ENCODE results near the gene MCF2L2.

MCF2L2 gene

GRCh38 chr3:183396662-183397391, 31.6 kb downstream of the MCF2L2 start:
- H3K4me1 ChIP-seq (ENCODE audit: control insufficient read depth in 2 of 2, insufficient read depth in 2 of 2, low read length in 2 of 2) = no peaks in the 10 kb centered on the region
- no peak overlapping the region for H3K9ac ChIP-seq (ENCODE audit: low read depth in 1 of 2, low read length in 2 of 2)
- H3K9me3 ChIP-seq (ENCODE audit: control insufficient read depth in 2 of 2, low read length in 2 of 2) = no peaks in the 10 kb centered on the region
- H3K27me3 ChIP-seq (ENCODE audit: control insufficient read depth in 2 of 2, insufficient read depth in 2 of 2, low read length in 2 of 2) = peaks cover 0 to 2% of the 10 kb centered on the region in 2 donors
- no peaks in the 10 kb centered on the region for H3K36me3 ChIP-seq (ENCODE audit: control insufficient read depth in 2 of 2, insufficient read depth in 2 of 2, low read length in 2 of 2)
- H3K4me3 ChIP-seq (ENCODE audit: low read length in 2 of 2) = no peak overlapping the region
- no peak overlapping the region for H3K27ac ChIP-seq (ENCODE audit: low read depth in 2 of 2, low read length in 2 of 2)

- H3K4me1 ChIP-seq (ENCODE audit: control insufficient read depth in 2 of 2, insufficient read depth in 2 of 2, low read length in 2 of 2) = no peaks in the 10 kb centered on the region
- H3K27ac ChIP-seq (ENCODE audit: low read depth in 2 of 2, low read length in 2 of 2) = no peak overlapping the region
Measured at GRCh38 chr3:183394150-183394549, 34.3 kb downstream of the MCF2L2 start.

GRCh38 chr3:183393625-183394024, 34.8 kb downstream of the MCF2L2 start:
- Histone ChIP-seq H3K27me3 (ENCODE audit: control insufficient read depth in 2 of 2, insufficient read depth in 2 of 2, low read length in 2 of 2) (no peaks in the 10 kb centered on the region), H3K36me3 (ENCODE audit: control insufficient read depth in 2 of 2, insufficient read depth in 2 of 2, low read length in 2 of 2) (no peaks in the 10 kb centered on the region), H3K4me3 (ENCODE audit: low read length in 2 of 2) (no peak overlapping the region), H3K27ac (ENCODE audit: low read depth in 2 of 2, low read length in 2 of 2) (no peak overlapping the region), H3K9me3 (ENCODE audit: control insufficient read depth in 2 of 2, low read length in 2 of 2) (no peaks in the 10 kb centered on the region), H3K9ac (ENCODE audit: low read depth in 1 of 2, low read length in 2 of 2) (no peak overlapping the region), H3K4me1 (ENCODE audit: control insufficient read depth in 2 of 2, insufficient read depth in 2 of 2, low read length in 2 of 2) (no peaks in the 10 kb centered on the region)

More at GRCh38 chr3:183394150-183394549, 34.3 kb downstream of the MCF2L2 start:
- Histone ChIP-seq H3K9ac (ENCODE audit: low read depth in 1 of 2, low read length in 2 of 2) (no peak overlapping the region), H3K9me3 (ENCODE audit: control insufficient read depth in 2 of 2, low read length in 2 of 2) (no peaks in the 10 kb centered on the region), H3K27me3 (ENCODE audit: control insufficient read depth in 2 of 2, insufficient read depth in 2 of 2, low read length in 2 of 2) (no peaks in the 10 kb centered on the region), H3K36me3 (ENCODE audit: control insufficient read depth in 2 of 2, insufficient read depth in 2 of 2, low read length in 2 of 2) (no peaks in the 10 kb centered on the region), H3K4me3 (ENCODE audit: low read length in 2 of 2) (no peak overlapping the region)

GRCh38 chr3:183392186-183393034, 36.0 kb downstream of the MCF2L2 start:
- Histone ChIP-seq H3K9ac (ENCODE audit: low read depth in 1 of 2, low read length in 2 of 2) (no peak overlapping the region), H3K4me1 (ENCODE audit: control insufficient read depth in 2 of 2, insufficient read depth in 2 of 2, low read length in 2 of 2) (no peaks in the 10 kb centered on the region), H3K9me3 (ENCODE audit: control insufficient read depth in 2 of 2, low read length in 2 of 2) (no peaks in the 10 kb centered on the region), H3K4me3 (ENCODE audit: low read length in 2 of 2) (no peak overlapping the region), H3K27ac (ENCODE audit: low read depth in 2 of 2, low read length in 2 of 2) (no peak overlapping the region), H3K27me3 (ENCODE audit: control insufficient read depth in 2 of 2, insufficient read depth in 2 of 2, low read length in 2 of 2) (no peaks in the 10 kb centered on the region), H3K36me3 (ENCODE audit: control insufficient read depth in 2 of 2, insufficient read depth in 2 of 2, low read length in 2 of 2) (no peaks in the 10 kb centered on the region)

- no peak overlapping the region for H3K4me3 ChIP-seq (ENCODE audit: low read length in 2 of 2)
- no peaks in the 10 kb centered on the region for H3K9me3 ChIP-seq (ENCODE audit: control insufficient read depth in 2 of 2, low read length in 2 of 2)
- no peaks in the 10 kb centered on the region for H3K27me3 ChIP-seq (ENCODE audit: control insufficient read depth in 2 of 2, insufficient read depth in 2 of 2, low read length in 2 of 2)
- H3K4me1 ChIP-seq (ENCODE audit: control insufficient read depth in 2 of 2, insufficient read depth in 2 of 2, low read length in 2 of 2) = no peaks in the 10 kb centered on the region
- no peak overlapping the region for H3K9ac ChIP-seq (ENCODE audit: low read depth in 1 of 2, low read length in 2 of 2)
- no peak overlapping the region for H3K27ac ChIP-seq (ENCODE audit: low read depth in 2 of 2, low read length in 2 of 2)
- H3K36me3 ChIP-seq (ENCODE audit: control insufficient read depth in 2 of 2, insufficient read depth in 2 of 2, low read length in 2 of 2) = no peaks in the 10 kb centered on the region
Measured at GRCh38 chr3:183391460-183391859, 37.0 kb downstream of the MCF2L2 start.

- H3K27ac ChIP-seq (ENCODE audit: low read depth in 2 of 2, low read length in 2 of 2) = no peak overlapping the region
- H3K9ac ChIP-seq (ENCODE audit: low read depth in 1 of 2, low read length in 2 of 2) = no peak overlapping the region
- no peaks in the 10 kb centered on the region for H3K4me1 ChIP-seq (ENCODE audit: control insufficient read depth in 2 of 2, insufficient read depth in 2 of 2, low read length in 2 of 2)
- H3K9me3 ChIP-seq (ENCODE audit: control insufficient read depth in 2 of 2, low read length in 2 of 2) = no peaks in the 10 kb centered on the region
- no peaks in the 10 kb centered on the region for H3K27me3 ChIP-seq (ENCODE audit: control insufficient read depth in 2 of 2, insufficient read depth in 2 of 2, low read length in 2 of 2)
- no peak overlapping the region for H3K4me3 ChIP-seq (ENCODE audit: low read length in 2 of 2)
- H3K36me3 ChIP-seq (ENCODE audit: control insufficient read depth in 2 of 2, insufficient read depth in 2 of 2, low read length in 2 of 2) = no peaks in the 10 kb centered on the region
Measured at GRCh38 chr3:183390844-183391243, 37.6 kb downstream of the MCF2L2 start.

- H3K27me3 ChIP-seq (ENCODE audit: control insufficient read depth in 2 of 2, insufficient read depth in 2 of 2, low read length in 2 of 2) = no peaks in the 10 kb centered on the region
- H3K4me3 ChIP-seq (ENCODE audit: low read length in 2 of 2) = no peak overlapping the region
- H3K9ac ChIP-seq (ENCODE audit: low read depth in 1 of 2, low read length in 2 of 2) = no peak overlapping the region
Measured at GRCh38 chr3:183388213-183388895, 40.1 kb downstream of the MCF2L2 start.

GRCh38 chr3:183387797-183388196, 40.6 kb downstream of the MCF2L2 start:
- no peaks in the 10 kb centered on the region for H3K9me3 ChIP-seq (ENCODE audit: control insufficient read depth in 2 of 2, low read length in 2 of 2)
- no peaks in the 10 kb centered on the region for H3K36me3 ChIP-seq (ENCODE audit: control insufficient read depth in 2 of 2, insufficient read depth in 2 of 2, low read length in 2 of 2)
- H3K4me3 ChIP-seq (ENCODE audit: low read length in 2 of 2) = no peak overlapping the region
- H3K27me3 ChIP-seq (ENCODE audit: control insufficient read depth in 2 of 2, insufficient read depth in 2 of 2, low read length in 2 of 2) = no peaks in the 10 kb centered on the region
- H3K27ac ChIP-seq (ENCODE audit: low read depth in 2 of 2, low read length in 2 of 2) = no peak overlapping the region
- H3K9ac ChIP-seq (ENCODE audit: low read depth in 1 of 2, low read length in 2 of 2) = no peak overlapping the region
- no peaks in the 10 kb centered on the region for H3K4me1 ChIP-seq (ENCODE audit: control insufficient read depth in 2 of 2, insufficient read depth in 2 of 2, low read length in 2 of 2)

More at GRCh38 chr3:183388213-183388895, 40.1 kb downstream of the MCF2L2 start:
- Histone ChIP-seq H3K27ac (ENCODE audit: low read depth in 2 of 2, low read length in 2 of 2) (no peak overlapping the region), H3K9me3 (ENCODE audit: control insufficient read depth in 2 of 2, low read length in 2 of 2) (no peaks in the 10 kb centered on the region), H3K36me3 (ENCODE audit: control insufficient read depth in 2 of 2, insufficient read depth in 2 of 2, low read length in 2 of 2) (no peaks in the 10 kb centered on the region), H3K4me1 (ENCODE audit: control insufficient read depth in 2 of 2, insufficient read depth in 2 of 2, low read length in 2 of 2) (no peaks in the 10 kb centered on the region)

- H3K9ac ChIP-seq (ENCODE audit: low read depth in 1 of 2, low read length in 2 of 2) = no peak overlapping the region
- H3K36me3 ChIP-seq (ENCODE audit: control insufficient read depth in 2 of 2, insufficient read depth in 2 of 2, low read length in 2 of 2) = no peaks in the 10 kb centered on the region
- H3K27me3 ChIP-seq (ENCODE audit: control insufficient read depth in 2 of 2, insufficient read depth in 2 of 2, low read length in 2 of 2) = no peaks in the 10 kb centered on the region
- no peaks in the 10 kb centered on the region for H3K9me3 ChIP-seq (ENCODE audit: control insufficient read depth in 2 of 2, low read length in 2 of 2)
- no peak overlapping the region for H3K27ac ChIP-seq (ENCODE audit: low read depth in 2 of 2, low read length in 2 of 2)
- H3K4me1 ChIP-seq (ENCODE audit: control insufficient read depth in 2 of 2, insufficient read depth in 2 of 2, low read length in 2 of 2) = no peaks in the 10 kb centered on the region
- H3K4me3 ChIP-seq (ENCODE audit: low read length in 2 of 2) = no peak overlapping the region
Measured at GRCh38 chr3:183386651-183387050, 41.8 kb downstream of the MCF2L2 start.

Measured in mucosa of rectum (tissue), 2 donors.